ENCODE data around the gene POGZ.
A peak's percentile ranks its signal among the peaks of the same experiment; 100 is the strongest.

POGZ gene

GRCh38 chr1:151459331-151460046 is at the start of gene POGZ:
POGZ (minus strand) TSS chr1:151459494; CDS start chr1:151442204, 17,290 bp downstream.
- peak; percentile 80 to 89 for DNase-seq

- no peak for DNase-seq
Measured at GRCh38 chr1:151508833-151509232, 49.5 kb upstream of the POGZ start.

GRCh38 chr1:151504759-151505158 is 45.5 kb upstream of the POGZ start:
- DNase-seq = no peak

GRCh38 chr1:151504252-151504651 is 45.0 kb upstream of the POGZ start:
- no peak for DNase-seq

GRCh38 chr1:151502859-151503780 is 43.8 kb upstream of the POGZ start:
- DNase-seq = no peak

- no peak for DNase-seq
Measured at GRCh38 chr1:151502035-151502700, 42.9 kb upstream of the POGZ start.

- peak in 1 of 2 experiments; percentile 12 for DNase-seq
Measured at GRCh38 chr1:151501474-151501873, 42.2 kb upstream of the POGZ start.

GRCh38 chr1:151499930-151500329 is 40.6 kb upstream of the POGZ start:
- DNase-seq = no peak

- no peak for DNase-seq
Measured at GRCh38 chr1:151499365-151499764, 40.1 kb upstream of the POGZ start.

GRCh38 chr1:151495316-151495715 is 36.0 kb upstream of the POGZ start:
- DNase-seq = no peak

GRCh38 chr1:151494741-151495281 is 35.5 kb upstream of the POGZ start:
- peak in 1 of 2 experiments; percentile 72 for DNase-seq

- no peak for DNase-seq
Measured at GRCh38 chr1:151493042-151493441, 33.7 kb upstream of the POGZ start.

GRCh38 chr1:151492120-151492519 is 32.8 kb upstream of the POGZ start:
- DNase-seq = no peak

- DNase-seq = no peak
Measured at GRCh38 chr1:151491641-151492040, 32.3 kb upstream of the POGZ start.

- no peak for DNase-seq
Measured at GRCh38 chr1:151486557-151486956, 27.3 kb upstream of the POGZ start.

GRCh38 chr1:151485685-151486255 is 26.5 kb upstream of the POGZ start:
- no peak for DNase-seq

GRCh38 chr1:151482017-151482416 is 22.7 kb upstream of the POGZ start:
- no peak for DNase-seq

- peak in 1 of 2 experiments; percentile 17 for DNase-seq
Measured at GRCh38 chr1:151479462-151479861, 20.2 kb upstream of the POGZ start.

GRCh38 chr1:151478923-151479322 is 19.6 kb upstream of the POGZ start:
- no peak for DNase-seq

GRCh38 chr1:151478140-151478812 is 19.0 kb upstream of the POGZ start:
- no peak for DNase-seq

- no peak for DNase-seq
Measured at GRCh38 chr1:151477066-151477465, 17.8 kb upstream of the POGZ start.

GRCh38 chr1:151476083-151476482 is 16.8 kb upstream of the POGZ start:
- no peak for DNase-seq

Data from SW 1271 (cell line).